LHCN-M2 (cell line): ENCODE measurements around the gene PARD3B. TPM values are rescaled to one million over a fixed set of nuclear protein-coding genes. Genes with fewer than 3 reads are reported as not detected.

Experiments used
- DNase-seq: peaks from one replicate; pipeline ENCODE4 v3.0.0-alpha.2; 2012; ENCODE audit warnings: low read depth
- total RNA-seq: library from RNA; depleted of rRNA; stranded (reverse); fragments of >200 nt; gene quantifications from 2 replicates; pipeline ENCODE4 v1.2.3, GENCODE V29; 2014

The PARD3B gene
- total RNA-seq, 1 experiment from 2014 or later = 4.0 TPM

DNA sequence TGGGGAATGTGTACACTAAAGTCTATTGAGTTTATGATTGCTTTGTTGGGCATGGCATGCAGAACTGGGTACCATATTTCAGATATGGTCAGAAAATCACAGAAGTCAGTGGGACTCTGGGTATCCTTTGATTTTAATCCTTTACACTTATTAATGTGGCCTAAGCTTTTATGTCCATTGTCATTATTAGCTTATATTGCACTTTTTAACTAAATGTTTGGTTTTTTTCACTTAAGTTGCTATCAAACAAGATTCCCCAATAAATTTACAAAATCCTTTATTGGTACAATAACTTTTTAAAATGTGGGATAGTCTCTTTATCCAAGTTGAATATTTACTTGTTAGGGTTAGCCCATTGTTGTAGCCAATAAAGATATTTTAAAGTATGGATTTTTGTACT lies 902.9 kb downstream of the PARD3B start:
- no peak for DNase-seq

DNA sequence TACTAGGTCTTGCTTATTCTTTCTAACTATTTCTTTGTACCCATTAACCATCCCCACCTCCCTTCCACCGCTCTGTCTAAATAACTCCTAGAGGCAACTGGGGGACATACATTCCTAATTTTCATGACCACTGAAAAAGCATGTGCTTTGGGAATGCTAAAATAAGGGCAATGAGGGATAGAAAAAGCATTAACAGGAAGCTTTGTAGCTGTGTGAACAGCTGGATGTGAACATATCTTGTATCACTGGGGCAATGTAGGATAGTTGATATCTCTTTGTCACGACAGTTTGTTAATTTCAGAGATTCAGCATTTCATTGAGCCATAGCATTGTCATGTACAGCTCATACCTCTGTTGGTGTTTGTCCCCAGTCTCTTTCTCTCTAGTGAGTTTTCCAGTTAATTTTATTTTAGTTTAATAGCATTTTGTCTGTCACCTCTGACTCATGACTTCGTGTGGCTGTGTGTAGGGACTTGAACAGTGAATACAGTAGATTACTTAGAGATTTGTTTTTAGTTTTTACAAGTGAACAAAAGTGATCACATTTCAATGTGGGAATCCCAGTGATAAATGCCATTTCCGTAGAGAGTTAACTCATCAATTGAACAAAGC lies 906.7 kb downstream of the PARD3B start:
- DNase-seq = peak; percentile 30

DNA sequence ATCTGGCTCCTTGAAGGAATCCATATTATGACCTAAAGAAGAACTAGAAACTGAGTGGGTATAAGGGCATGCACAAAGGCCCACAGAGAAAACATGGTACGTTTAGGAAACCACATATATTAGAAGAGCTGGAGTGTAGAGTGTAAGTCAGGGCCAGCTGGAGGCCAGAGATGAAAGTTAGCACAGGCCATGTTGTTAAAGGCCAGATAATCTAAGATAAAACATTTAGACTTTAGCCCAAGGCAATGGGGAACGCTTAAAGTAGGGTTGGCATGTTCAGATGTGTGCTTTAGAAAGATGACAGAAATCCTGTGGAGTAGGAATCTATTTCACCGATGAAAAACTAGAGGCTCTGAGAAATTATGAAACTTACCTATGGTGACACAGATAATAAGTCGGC lies 907.9 kb downstream of the PARD3B start:
- no peak for DNase-seq

DNA sequence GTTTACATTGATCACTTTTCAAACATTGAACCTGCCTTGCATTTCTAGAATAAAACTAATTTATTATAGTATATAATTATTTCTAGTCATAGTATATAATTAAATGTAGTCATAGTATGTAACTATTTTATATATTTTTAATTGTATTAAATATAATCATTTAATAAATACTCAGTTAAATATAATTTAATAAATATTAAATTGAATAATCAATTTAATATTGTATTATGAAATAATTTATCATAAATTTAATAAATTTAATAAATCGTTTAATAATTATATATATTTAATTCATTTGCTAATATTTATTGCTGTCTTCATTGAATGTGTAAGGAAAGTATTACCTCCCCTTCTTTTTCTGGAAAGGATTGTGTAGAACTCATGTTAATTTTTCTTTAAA lies 911.4 kb downstream of the PARD3B start:
- DNase-seq = no peak

DNA sequence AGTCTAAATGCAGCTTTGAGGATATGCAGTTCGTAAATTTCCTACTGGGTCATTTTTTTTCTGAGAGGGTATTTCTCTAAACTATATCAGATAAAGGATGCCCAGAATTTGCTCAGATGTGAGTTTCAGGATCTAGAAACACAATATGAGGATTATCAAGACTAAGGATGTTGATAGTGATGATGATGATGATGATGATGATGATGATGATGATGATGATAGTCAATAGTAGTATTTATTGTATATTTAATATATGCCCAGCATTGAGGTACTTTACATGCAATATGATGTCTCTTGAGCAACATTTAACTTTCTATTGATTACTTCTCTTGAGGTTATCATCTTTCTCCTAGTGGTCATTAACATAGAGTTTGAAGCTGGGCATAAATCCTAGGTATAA lies 914.9 kb downstream of the PARD3B start:
- DNase-seq = no peak

DNA sequence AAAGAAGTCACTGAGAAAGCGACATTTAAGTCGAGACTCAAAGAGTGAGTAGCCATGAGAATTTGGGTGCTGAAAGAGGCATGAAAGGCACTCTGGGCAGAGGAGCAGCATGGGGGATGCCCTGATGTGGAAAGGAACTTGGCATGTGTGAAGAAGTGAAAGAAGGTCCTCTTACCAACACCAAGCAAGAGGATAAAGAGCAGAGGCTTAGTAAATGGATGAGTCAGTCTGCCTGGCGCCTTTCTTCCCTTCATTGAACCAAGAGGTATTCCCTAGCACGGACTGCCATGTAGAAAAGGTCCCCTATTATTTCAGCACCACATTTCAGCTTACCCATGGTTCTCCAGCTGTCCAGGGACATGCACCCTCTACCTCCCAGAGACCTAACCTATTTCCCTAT lies 915.9 kb downstream of the PARD3B start:
- no peak for DNase-seq

DNA sequence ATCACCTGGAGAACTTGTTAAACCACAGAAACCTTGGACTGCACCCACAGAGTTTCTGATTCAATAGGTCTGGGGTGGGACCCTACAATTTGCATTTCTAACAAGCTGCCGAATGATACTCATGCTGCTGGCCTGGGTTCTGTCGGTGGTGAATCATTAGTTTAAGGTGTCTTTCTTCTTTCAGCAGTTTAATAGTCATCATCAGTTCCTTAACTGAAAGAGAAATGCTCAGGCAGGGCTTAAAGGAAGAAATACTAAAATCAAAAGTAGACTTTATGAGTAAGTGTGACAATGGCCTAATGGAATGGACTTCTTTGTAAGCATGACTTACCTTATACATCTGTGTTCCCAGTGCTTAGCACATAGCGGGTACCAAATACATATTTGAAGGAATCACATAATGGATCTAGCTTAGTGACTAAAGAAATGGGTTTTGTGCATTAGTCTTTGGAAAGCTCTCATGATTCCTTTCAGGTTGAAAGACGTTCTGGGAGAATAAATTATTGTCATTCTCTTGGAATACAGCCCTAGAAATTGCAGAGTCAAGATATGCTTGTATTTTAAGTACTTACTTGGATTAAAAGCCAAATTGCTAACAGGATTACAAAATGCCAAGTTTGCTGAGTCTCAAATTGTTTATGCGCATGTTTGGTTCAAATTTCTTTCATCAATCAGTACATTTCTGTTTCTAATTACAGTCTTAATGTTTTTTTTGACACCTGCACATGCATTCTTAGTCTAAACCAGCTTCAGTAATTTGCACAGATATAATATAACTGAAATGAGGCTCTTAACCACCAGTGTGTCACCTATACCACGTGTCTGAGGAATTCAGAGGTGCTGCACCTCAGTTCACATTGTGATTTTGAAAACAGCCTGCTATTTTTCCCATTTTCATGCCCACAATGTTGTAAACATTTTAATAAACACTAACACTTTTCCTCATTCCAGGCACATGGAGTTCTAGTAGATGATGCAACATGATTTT lies 916.7 kb downstream of the PARD3B start:
- no peak for DNase-seq

DNA sequence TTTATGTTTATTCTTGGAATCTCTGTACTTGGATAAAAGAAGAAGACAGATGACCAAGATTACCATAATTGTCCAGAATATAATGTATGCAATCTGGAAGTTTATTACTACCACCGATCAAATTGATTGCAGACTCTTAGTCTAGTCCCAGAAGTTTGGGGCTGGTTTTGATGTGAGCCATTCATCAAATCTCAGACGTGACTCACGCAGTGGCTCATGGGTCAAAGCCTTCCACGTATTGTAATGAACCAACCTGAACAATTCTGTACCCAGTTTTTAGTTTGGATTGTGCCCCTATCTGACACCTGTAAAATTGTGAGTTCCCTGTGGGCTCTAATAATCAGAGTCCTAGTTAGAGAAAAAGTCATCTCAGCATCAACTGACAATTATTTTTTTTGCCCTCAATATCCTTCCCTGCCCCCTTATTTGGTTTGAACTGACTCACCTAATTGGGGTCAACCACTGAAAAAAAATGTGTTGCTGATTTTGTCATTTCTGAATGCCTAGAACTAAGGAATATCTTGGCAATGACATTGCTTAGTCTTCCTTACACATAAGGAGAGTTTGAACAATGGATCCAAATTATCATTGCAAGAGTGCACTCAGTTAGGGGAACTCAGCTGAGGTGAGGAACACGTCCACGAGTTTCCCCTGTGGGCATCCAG lies 917.5 kb downstream of the PARD3B start:
- no peak for DNase-seq

DNA sequence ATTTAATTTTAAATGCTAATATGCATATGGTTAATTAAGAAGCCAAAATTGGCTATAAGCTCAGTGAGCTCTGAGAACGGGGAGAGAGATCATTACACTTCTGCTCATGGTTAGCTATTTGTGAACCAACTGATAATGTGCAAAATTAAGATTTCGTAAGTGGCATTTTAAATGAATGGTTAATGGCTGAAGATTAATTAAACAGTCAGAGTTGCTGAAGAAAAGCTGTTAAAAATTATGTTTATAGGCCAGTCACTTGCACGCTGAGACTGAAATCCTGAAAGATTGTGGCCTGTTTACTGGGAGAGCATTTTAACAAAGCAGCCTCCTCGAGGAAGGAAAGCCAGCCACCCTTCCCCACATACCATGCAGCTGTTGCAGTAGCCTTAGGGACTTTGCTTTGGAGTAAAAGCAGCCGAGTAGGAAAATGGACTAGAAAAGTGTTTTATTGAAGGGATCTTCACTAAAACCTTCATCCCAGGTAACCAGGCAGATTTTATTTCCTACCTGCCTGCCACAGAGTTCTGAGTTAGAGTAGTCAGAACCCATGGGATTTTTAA lies 918.3 kb downstream of the PARD3B start:
- DNase-seq = no peak

DNA sequence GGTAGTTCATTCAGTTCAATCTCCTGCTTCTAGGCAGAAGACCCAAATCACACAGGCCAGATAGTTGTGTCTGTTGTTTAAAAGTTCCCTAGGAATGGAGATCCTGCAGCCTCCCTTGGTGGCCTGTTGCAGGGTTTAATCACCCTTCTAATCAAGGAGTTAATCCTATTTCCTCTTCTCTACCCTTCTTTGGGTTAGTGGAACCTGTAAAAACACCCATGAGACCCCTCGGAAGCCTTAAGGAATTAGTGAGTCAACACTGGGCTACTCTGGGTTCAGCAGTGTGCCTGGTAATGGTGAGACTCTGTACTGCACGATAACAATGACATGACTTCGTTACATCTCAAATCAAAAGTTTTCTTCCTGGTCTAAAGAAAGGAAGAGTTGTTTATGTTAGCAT lies 919.4 kb downstream of the PARD3B start:
- DNase-seq = no peak

DNA sequence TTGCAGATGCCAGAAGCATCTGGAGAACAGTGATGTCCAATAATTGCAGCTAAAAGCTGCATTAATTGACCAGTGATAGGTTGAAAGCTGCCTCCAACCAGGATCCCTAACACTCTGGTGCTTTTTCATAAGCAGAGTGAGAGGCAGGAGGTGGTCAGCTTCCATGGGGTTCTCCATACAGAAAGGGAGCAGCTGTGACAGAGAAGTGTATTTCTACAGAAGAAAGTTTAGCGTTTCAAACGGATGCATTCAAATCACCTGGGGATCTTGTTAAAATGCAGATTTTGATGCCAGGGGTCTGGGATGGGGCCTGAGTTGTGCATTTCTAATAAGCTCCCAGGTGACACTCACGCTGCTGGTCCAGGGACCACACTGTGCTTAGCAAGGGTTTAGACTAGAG lies 920.5 kb downstream of the PARD3B start:
- DNase-seq = no peak

DNA sequence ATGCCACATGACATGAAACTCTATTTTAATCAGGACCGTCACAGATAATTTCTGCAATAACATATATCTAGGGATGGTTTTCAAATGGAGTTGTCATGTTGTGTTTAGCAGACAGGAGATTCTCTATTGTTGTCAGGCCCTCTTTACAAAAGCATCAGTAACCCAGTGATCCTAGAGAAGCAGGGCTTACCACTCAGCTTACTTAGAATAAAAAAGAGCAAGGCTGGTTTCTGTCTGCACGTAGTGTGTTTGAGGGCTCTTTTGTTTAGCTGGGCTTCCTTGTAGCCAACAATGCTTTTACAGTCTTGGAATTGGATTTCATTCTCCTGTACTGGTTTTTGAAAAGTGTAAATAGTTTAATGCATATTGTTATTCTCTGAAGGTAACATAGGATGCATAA lies 926.5 kb downstream of the PARD3B start:
- DNase-seq = no peak

DNA sequence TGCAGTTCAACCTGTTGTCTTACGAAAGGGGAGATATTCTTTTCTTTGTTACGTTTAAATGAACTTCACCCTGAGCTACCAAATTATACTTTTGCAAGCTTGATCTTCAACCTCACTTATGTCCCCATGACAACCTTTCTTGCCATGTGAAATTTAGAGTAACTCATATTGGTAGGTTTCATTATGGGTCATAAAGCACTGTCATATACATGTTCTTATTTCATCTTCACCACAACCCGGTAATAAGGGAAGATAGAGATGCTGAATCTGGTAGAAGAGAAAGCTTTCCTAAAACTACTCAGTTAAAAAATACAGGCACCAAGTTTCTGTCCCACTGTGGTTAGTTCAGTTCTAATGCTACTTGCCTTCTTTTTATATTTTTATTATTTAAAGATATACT lies 928.5 kb downstream of the PARD3B start:
- DNase-seq = no peak

DNA sequence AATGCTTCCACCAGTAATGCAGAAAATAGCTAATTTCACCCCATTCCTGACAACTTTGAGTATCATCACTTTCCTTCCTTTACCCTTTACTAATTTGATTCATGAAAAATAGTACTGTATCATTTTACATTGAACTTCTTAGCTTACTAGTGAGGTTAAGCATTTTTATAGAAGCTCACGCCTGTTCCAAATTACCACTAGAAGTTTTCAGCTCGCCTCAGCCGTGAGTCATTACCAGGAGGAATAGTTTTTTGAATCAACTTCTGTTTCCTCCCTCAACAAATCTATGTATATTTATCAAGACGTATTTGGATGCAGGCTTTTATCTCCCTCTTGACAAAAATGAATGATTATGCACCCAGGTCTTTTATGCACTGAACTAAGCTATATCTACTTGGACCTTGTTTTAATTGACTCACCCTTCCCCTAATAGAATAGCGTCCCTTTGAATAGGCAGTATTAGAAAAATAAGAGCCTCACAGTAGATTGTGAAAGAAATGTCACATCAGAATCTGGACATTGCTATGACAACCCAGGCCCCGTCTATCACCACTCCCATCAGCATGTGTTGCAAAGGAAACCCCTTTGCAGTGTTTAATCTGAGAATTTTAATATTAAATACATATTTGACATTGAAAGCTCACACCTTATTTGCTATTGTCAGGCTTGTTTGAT lies 929.6 kb downstream of the PARD3B start:
- peak; percentile 74 for DNase-seq

DNA sequence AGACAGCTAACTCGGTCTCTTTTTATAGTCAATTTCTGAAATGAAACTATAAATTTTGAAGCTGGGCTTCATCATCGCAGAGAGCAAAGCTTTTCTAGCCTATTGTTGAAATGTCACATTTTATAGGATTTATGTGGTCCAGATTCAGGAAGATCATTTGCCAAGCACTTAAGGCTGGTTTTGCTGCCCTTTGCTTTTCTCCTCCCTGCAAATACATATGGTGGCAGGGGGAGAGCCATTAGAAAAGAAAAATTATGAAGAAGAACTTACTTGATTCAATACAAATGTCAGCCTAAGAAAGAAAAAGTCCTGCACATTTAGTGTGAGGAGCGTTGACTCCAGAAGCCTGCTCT lies 930.1 kb downstream of the PARD3B start:
- DNase-seq = no peak

DNA sequence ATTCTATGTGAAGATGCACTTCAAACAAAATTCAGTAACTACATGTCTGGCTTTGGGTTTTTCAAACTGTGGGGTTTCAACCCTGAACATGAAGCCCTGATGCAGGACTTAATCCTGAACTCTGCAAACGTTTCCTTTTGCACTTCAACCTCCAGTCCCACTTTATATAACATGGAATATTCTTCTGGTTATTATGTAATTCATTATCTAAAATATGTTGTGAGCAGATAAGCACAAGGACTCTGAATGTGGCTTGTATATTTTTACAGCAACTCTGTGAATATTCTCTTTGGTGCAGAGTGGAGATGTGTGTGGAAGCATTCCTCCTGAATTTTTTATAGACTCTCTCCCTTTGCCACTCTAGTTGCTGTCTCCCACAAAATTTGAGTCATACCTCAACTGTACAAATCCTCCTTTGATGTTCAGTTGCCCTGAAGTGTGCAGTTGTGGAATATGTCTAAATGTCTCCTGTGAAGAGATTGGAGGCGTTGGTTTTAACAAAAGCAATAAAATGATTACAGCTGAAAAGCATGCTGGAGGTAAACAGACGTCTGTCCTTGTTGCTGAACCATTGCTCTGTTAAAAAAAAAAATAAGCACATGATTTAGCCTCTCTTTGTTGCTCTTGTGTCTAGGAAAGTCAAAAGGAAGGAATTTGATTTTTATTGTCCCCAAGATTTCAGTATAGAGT lies 931.9 kb downstream of the PARD3B start:
- DNase-seq = peak; percentile 50

DNA sequence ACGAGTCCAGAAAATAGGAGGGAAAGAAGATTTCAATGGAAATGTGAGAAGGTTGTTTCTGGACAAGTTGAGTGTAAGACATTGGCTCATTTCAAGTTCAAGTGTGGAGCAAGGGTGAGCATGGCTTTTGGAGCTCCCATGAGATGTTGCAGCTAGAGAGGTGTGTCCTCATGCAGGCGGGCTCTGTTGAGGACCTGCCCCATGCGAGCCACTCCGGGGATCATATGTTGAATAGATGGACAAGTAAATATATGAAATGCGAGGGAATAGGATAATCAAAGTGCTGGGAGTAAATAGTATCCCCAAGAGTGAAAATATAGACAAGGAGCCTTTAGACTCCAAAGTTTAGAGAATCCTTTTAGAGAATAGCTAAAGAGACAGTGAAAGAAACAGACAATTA lies 936.6 kb downstream of the PARD3B start:
- no peak for DNase-seq

DNA sequence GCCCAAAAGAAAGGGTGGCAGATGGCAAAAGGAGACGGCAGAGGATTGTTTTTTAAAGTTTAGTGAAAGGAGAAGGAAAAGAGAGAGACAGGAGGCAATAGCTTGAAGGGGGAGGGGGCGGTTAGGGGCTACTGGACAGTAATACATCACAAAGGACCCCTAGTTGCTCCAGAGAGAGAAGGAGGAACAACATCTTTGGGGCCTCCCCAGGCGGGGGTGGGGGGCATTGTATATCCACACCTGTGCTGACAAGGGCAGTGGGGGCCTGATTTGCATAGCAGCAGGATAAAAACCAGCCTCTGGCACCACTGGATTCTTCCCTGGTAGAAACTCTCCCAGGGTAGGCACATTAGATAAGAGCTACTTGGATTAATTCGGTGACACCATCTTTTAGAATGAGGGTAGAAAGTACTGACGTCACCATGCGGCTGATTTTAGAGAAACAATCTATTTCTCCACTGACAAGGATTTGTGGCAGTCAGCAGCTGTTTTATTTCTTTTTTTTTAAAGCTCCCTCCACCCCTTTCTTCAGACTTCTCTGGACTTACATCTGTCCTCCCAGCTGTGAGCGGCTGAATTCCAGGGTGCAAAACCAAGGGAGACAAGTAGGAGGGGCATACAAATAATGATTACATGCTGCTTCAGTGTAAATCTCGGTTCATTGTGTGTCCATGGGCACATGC lies 937.3 kb downstream of the PARD3B start:
- peak; percentile 80 for DNase-seq

DNA sequence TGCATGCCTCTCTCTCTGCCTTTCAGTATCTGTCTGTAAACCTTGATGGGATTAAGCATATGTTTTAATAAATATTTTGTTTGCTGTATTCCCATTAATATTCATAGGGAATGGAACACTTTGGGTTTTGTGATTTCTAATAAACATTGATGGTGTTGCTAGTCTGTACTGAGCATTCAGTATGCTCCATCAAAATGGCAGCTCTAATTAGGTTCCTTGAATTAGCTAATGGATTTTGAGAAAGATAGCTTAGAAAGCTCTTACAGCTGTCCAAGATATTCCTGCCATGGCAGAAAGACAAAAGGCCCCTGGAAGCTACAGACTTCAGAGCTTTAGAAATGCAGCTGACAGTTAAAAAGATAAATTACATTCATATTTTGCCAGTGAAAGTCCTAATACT lies 937.8 kb downstream of the PARD3B start:
- DNase-seq = no peak

DNA sequence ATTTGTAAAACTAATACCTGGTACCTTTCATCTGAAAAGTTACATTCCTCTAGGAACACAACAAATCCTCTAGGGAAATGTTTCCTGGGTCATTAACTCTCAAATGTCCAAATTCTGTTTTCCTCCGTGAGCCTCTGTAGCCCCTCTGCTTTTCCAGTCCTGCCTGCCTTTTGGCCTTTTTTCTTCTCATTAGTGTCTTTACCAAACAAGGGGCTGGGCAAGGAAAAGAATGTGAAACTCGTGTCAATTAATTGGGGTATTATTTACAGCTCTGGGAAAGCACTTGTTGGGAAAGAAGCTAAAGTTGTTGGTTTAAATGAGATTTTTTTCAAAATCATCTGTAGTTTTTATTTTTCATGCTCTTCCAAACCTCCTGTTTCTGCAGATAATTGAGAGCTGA lies 938.9 kb downstream of the PARD3B start:
- DNase-seq = no peak

DNA sequence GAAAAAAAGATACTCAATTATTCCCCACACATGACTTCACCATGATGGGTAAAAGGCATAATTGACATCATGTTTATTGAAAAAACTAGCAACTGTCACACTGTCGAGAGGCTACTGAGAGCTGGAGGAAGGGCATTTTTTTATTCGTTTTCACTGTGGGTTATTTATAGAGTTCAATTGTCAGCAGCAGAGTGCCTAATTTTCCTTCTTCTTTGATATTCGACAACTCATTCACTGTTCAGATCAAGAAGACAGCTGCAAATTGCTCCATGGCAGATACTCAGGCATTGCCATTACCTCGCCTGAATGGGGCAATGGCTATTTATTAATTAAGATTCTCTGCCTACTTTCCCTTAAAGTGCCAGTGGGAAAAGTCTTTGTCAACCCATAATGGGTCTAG lies 939.5 kb downstream of the PARD3B start:
- DNase-seq = peak; percentile 32
